Thoracic aorta (tissue), 2 donors: ENCODE measurements around the gene SIK3. TPM values are rescaled to one million over a fixed set of nuclear protein-coding genes. Genes with fewer than 3 reads are reported as not detected.

Experiments
- ATAC-seq: fragments of 150-250 bp; one replicate; pipeline ENCODE4 v1.8.0; 2017; ENCODE audit warnings: low read depth; ENCODE audit not compliant: insufficient number of reproducible peaks, low FRiP score
- DNase-seq: peaks from one replicate; pipeline ENCODE4 v3.0.0-alpha.2; 2020; ENCODE audit warnings: low spot score
- H3K27ac ChIP-seq, 2 donors: fragments of 200-600 bp; sonication (generic); 1 replicate in 1 of 2; 2 replicates in 1 of 2; pipeline ENCODE4 v1.5.1; 2016; ENCODE audit warnings: mild to moderate bottlenecking in 2 of 2, moderate library complexity in 2 of 2
- H3K27me3 ChIP-seq: fragments of 200-600 bp; sonication (generic); replicated peaks from 2 replicates; pipeline ENCODE4 v1.6.0; 2016; ENCODE audit warnings: mild to moderate bottlenecking; ENCODE audit not compliant: insufficient read depth
- H3K36me3 ChIP-seq: fragments of 200-600 bp; sonication (generic); one replicate; pipeline ENCODE4 v1.5.1; 2016
- H3K4me1 ChIP-seq, 2 donors: fragments of 200-600 bp; sonication (generic); 1 replicate in 1 of 2; 2 replicates in 1 of 2; pipeline versions ENCODE4 v1.5.1 to v1.6.0; 2016; ENCODE audit warnings: low read depth in 2 of 2, mild to moderate bottlenecking in 1 of 2; ENCODE audit not compliant: control insufficient read depth in 1 of 2
- H3K4me3 ChIP-seq: fragments of 200-600 bp; sonication (generic); 2 replicates; pipeline ENCODE4 v1.5.1; 2016; ENCODE audit warnings: mild to moderate bottlenecking
- H3K9me3 ChIP-seq: fragments of 200-600 bp; sonication (generic); 2 replicates; pipeline ENCODE4 v1.5.1; 2016
- CTCF ChIP-seq: fragments of 200-600 bp; sonication (generic); IDR thresholded peaks from one replicate; pipeline ENCODE4 v1.5.1; 2019; ENCODE audit warnings: antibody characterized with exemption
- total RNA-seq, 2 donors: library from RNA; depleted of rRNA; stranded (reverse); fragments of >200 nt; gene quantifications; one replicate each; pipeline versions ENCODE4 v1.1.0 to v1.2.3, GENCODE V29; 2016

Gene SIK3
- total RNA-seq, 2 donors from 2014 or later = 32.9 to 53.7 TPM

GRCh38 chr11:116798368-116798767 is 299.9 kb downstream of the SIK3 start:
- Histone ChIP-seq H3K36me3 (no peaks in the 10 kb centered on the region), H3K4me3 (no peak overlapping the region), H3K4me1 (no peaks in the 10 kb centered on the region), H3K9me3 (no peaks in the 10 kb centered on the region), H3K27ac (no peak overlapping the region), H3K27me3 (no peaks in the 10 kb centered on the region)
- no peak for TF ChIP-seq CTCF
- no peak for DNase-seq
- ATAC-seq = no peak

GRCh38 chr11:116797816-116798215 is 300.4 kb downstream of the SIK3 start:
- no peaks in the 10 kb centered on the region for H3K27me3 ChIP-seq
- H3K9me3 ChIP-seq = no peaks in the 10 kb centered on the region
- no peak for ATAC-seq
- H3K36me3 ChIP-seq = no peaks in the 10 kb centered on the region
- TF ChIP-seq CTCF = no peak
- no peaks in the 10 kb centered on the region for H3K4me1 ChIP-seq
- no peak overlapping the region for H3K27ac ChIP-seq
- no peak overlapping the region for H3K4me3 ChIP-seq
- DNase-seq = no peak

- Histone ChIP-seq H3K4me3 (no peak overlapping the region), H3K4me1 (peaks cover 0 to 1% of the 10 kb centered on the region in 2 donors), H3K9me3 (no peaks in the 10 kb centered on the region), H3K27me3 (no peaks in the 10 kb centered on the region), H3K36me3 (no peaks in the 10 kb centered on the region), H3K27ac (no peak overlapping the region)
- ATAC-seq = no peak
- no peak for DNase-seq
- no peak for TF ChIP-seq CTCF
Measured at GRCh38 chr11:116796548-116796947, 301.7 kb downstream of the SIK3 start.

- TF ChIP-seq CTCF = no peak
- no peak for ATAC-seq
- no peaks in the 10 kb centered on the region for H3K27me3 ChIP-seq
- no peaks in the 10 kb centered on the region for H3K36me3 ChIP-seq
- H3K9me3 ChIP-seq = no peaks in the 10 kb centered on the region
- no peak overlapping the region for H3K27ac ChIP-seq
- H3K4me1 ChIP-seq = peaks cover 0 to 8% of the 10 kb centered on the region in 2 donors
- H3K4me3 ChIP-seq = no peak overlapping the region
- no peak for DNase-seq
Measured at GRCh38 chr11:116794851-116795250, 303.4 kb downstream of the SIK3 start.

DNA sequence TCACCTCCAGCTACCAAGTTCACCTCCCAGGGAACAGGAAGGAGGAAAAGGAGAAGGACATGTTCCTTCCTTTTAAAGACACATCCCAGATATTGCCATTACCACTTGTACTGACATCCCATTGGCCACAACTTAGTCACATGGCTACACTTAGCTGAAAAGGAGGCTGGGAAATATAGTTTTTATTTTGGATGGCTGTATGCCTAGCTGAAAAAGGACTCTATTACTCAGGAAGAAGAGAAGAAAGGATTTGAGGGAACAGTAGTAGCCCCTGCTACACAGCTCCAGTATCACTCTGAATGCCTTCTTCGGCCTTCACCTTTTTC is 304.5 kb downstream of the SIK3 start:
- no peaks in the 10 kb centered on the region for H3K9me3 ChIP-seq
- H3K4me3 ChIP-seq = no peak overlapping the region
- no peak for DNase-seq
- H3K27ac ChIP-seq = no peak overlapping the region
- H3K36me3 ChIP-seq = no peaks in the 10 kb centered on the region
- H3K27me3 ChIP-seq = no peaks in the 10 kb centered on the region
- H3K4me1 ChIP-seq = peaks cover 0 to 11% of the 10 kb centered on the region in 2 donors
- no peak for ATAC-seq
- no peak for TF ChIP-seq CTCF

Other genes starting within 250 kb of the SIK3 start
- gene PAFAH1B2, start 45.9 kb upstream of the SIK3 start, total RNA-seq = 10 to 100 TPM; 66.3 to 75.8 TPM
- gene SIDT2, start 80.3 kb upstream of the SIK3 start, total RNA-seq = 10 to 100 TPM; 55.9 to 82.2 TPM
- over 10,000 TPM in 1 of 2 donors, 1,000 to 10,000 TPM in 1; 6,975 to 13,974 TPM for gene TAGLN, start 100.9 kb upstream of the SIK3 start, total RNA-seq
- 10 to 100 TPM; 41.4 to 90.2 TPM for gene PCSK7, start 133.6 kb upstream of the SIK3 start, total RNA-seq
- 10 to 100 TPM; 14.6 to 21.8 TPM for gene RNF214, start 134.2 kb upstream of the SIK3 start, total RNA-seq
- gene BACE1-AS, start 192.9 kb upstream of the SIK3 start, total RNA-seq = 1 to 10 TPM; 5.8 to 7.8 TPM
- 10 to 100 TPM; 37.2 to 67.3 TPM for gene BACE1, start 217.8 kb upstream of the SIK3 start, total RNA-seq
- gene CEP164, start 229.4 kb upstream of the SIK3 start, total RNA-seq = 10 to 100 TPM; 27.9 to 53.4 TPM